HepG2 (cell line): ENCODE results near the gene GNAI2. TPM values are rescaled to one million over a fixed set of nuclear protein-coding genes. Genes with fewer than 3 reads are reported as not detected.

Experiments used
- CEBPB ChIP-seq: IDR thresholded peaks from 2 replicates; pipeline ENCODE4 v1.6.1; 2011; ENCODE audit warnings: low read depth, low read length, improper control_type of control experiment, borderline replicate concordance
- GTF2F1 ChIP-seq: fragments of 150-350 bp; IDR thresholded peaks from 2 replicates; pipeline ENCODE4 v1.6.1; 2014; ENCODE audit warnings: low read length
- MAZ ChIP-seq, 2 experiments: sonication (generic) in 1 of 2; formaldehyde crosslinking in 1 of 2; IDR thresholded peaks; 2 replicates each; pipeline versions ENCODE4 v1.5.0 to v1.6.1; 2012 to 2020; ENCODE audit warnings: low read depth in 2 of 2, mild to moderate bottlenecking in 2 of 2, borderline replicate concordance in 1 of 2, improper control_type of control experiment in 1 of 2, low read length in 1 of 2, missing genetic modification reagents in 1 of 2, moderate library complexity in 1 of 2
- NFATC3 ChIP-seq: sonication (generic); formaldehyde crosslinking; IDR thresholded peaks from 2 replicates; pipeline ENCODE4 v1.5.1; 2020; ENCODE audit warnings: mild to moderate bottlenecking, missing genetic modification reagents
- NR2F6 ChIP-seq, 2 experiments: IDR thresholded peaks; 2 replicates each; pipeline ENCODE4 v1.6.1; 2016; ENCODE audit warnings: antibody characterized with exemption in 1 of 2, mild to moderate bottlenecking in 1 of 2
- SMARCE1 ChIP-seq: fragments of 450-650 bp; IDR thresholded peaks from 2 replicates; pipeline ENCODE4 v1.6.1; 2017; ENCODE audit warnings: borderline replicate concordance
- ZBTB3 ChIP-seq: sonication (generic); formaldehyde crosslinking; IDR thresholded peaks from 2 replicates; pipeline ENCODE4 v1.4.0; 2020; ENCODE audit warnings: low read depth, mild to moderate bottlenecking, moderate library complexity, missing genetic modification reagents, borderline replicate concordance
- ZNF367 ChIP-seq: sonication (generic); formaldehyde crosslinking; IDR thresholded peaks from 2 replicates; pipeline ENCODE4 v1.4.0; 2020; ENCODE audit warnings: missing genetic modification reagents, borderline replicate concordance
- ZNF687 ChIP-seq: sonication (generic); formaldehyde crosslinking; IDR thresholded peaks from 2 replicates; pipeline ENCODE4 v1.5.1; 2020; ENCODE audit warnings: mild to moderate bottlenecking, missing genetic modification reagents, moderate library complexity
- ZSCAN12 ChIP-seq: sonication (generic); formaldehyde crosslinking; IDR thresholded peaks from 2 replicates; pipeline ENCODE4 v1.9.0; 2021; ENCODE audit warnings: mild to moderate bottlenecking, missing genetic modification reagents
- polyA plus RNA-seq, 8 experiments: library from polyadenylated mRNA; depleted of rRNA in 3 of 8; stranded (reverse) in 7 of 8; unstranded in 1 of 8; fragments of >200 nt; fragmentation: Illumina TruSeq in 4 of 8; extraction: Trizol in 4 of 8; gene quantifications; 2 replicates each; pipeline versions ENCODE4 v1.2.1 to v1.2.3, GENCODE V29; 2011 to 2016; ENCODE audit warnings: low read depth in 4 of 8, missing spikeins in 1 of 8, mixed read lengths in 1 of 8; ENCODE audit not compliant: insufficient read depth in 1 of 8
- total RNA-seq, 5 experiments: library from RNA; depleted of rRNA; stranded (reverse); fragments of >200 nt; fragmentation: Illumina TruSeq; extraction: Trizol; gene quantifications; 2 replicates each; pipeline ENCODE4 v1.2.3, GENCODE V29; 2016; ENCODE audit warnings: low read depth in 1 of 5

The GNAI2 gene
- total and polyA plus RNA-seq, 2 of the 13 experiments (the other 11 are each of a cell fraction or from before 2014, with no cell fraction given), result 51.1 to 66.2 TPM

- peak; percentile 65 for TF ChIP-seq NR2F6 (IDR thresholded peaks at IDR 0.05)
- peak; percentile 48; the same call in 1 of the 2 replicates for TF ChIP-seq NR2F6 (CRISPR knock-in tag; IDR thresholded peaks at IDR 0.05)
- TF ChIP-seq ZNF687 (CRISPR knock-in tag), result peak; percentile 97
- TF ChIP-seq ZBTB3 (CRISPR knock-in tag), result peak; percentile 82; the same call in 1 of the 2 replicates
- TF ChIP-seq ZNF367, result no peak
- no peak for TF ChIP-seq CEBPB
- TF ChIP-seq MAZ (IDR thresholded peaks at IDR 0.05; ENCODE audit: borderline replicate concordance, low read depth, low read length), result peak; percentile 61; the same call in 1 of the 2 replicates
- no peak; the same call in none of the 2 replicates for TF ChIP-seq MAZ (CRISPR knock-in tag; IDR thresholded peaks at IDR 0.05; ENCODE audit: low read depth)
- TF ChIP-seq GTF2F1, result no peak
- TF ChIP-seq NFATC3 (CRISPR knock-in tag), result no peak; the same call in 1 of the 2 replicates
- no peak for TF ChIP-seq ZSCAN12 (CRISPR knock-in tag)
- no peak for TF ChIP-seq SMARCE1
Observed at GRCh38 chr3:50195501-50196252, 40.3 kb upstream of the GNAI2 start (continued).
